Stimulated activated CD8-positive, alpha-beta memory T cell treated with anti-CD3 and anti-CD28 coated beads, Interleukin-4, amount 100 ng/mL, for 24 hours (primary cell): ENCODE results near the gene TRIM17.

Experiments used
- DNase-seq: peaks from one replicate; pipeline ENCODE4 v3.0.0-alpha.2; 2020; ENCODE audit warnings: low read depth

Gene TRIM17

GRCh38 chr1:228366866-228367741, 49.6 kb downstream of the TRIM17 start:
- DNase-seq = no peak

DNA sequence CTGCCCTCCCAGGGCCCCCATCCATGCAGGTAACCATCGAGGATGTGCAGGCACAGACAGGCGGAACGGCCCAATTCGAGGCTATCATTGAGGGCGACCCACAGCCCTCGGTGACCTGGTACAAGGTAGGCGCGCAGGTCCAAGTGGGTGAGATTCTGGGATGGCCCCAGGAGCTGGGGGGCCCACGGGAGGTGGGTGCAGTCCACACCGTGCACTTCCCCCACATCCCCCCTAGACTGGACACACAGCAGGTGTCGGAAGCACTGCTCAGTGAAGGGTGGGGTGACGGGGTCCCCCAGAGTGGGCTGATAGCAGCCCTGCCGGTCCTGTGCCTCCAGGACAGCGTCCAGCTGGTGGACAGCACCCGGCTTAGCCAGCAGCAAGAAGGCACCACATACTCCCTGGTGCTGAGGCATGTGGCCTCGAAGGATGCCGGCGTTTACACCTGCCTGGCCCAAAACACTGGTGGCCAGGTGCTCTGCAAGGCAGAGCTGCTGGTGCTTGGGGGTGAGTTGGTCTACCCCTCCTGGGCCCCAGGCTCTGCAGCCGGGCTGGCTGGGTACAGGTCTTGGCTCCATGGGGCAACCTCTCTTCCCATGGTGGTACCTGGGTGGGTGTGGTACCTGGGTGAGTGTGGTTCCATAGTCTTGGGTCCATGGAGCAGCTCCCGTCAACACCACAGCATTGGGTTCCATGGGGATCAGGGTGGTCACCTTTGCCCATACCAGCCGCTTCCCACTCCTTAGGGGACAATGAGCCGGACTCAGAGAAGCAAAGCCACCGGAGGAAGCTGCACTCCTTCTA, 50.4 kb downstream of the TRIM17 start:
- DNase-seq = no peak

DNA sequence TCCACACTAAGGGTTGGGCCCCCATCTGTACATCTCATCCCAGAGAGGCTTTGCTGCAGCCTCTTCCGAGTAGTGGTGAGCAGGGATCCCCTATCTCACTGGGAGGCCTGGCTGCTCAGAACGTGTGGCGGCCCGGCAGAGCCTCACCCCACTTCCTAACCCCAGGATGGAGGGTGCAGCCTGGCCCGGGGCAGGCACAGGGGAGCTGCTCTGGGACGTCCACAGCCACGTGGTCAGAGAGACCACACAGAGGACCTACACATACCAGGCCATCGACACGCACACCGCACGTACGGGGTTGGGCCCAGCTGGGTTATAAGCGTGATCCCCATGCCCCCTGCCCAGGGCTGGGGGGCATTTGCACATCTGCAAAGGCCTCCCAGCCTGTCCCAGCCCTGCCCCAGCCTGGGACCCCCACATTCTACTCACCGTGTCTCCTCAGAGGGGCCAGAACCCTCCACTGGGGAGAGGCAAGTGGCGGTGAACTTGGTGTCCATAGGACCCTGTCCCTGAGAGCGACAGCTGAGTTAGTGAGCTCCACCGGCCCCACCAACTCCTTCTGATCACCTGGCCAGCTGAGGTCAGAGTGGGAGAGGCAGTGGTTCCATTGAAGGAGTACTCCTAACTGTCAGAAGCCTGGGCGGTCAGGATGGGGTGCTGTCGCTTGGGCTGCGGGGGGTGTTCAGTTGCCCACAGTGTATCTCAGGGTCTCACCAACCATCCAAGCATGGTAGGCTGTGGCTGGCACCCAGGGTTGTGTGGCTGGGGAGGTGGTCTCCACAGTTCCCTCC, 51.2 kb downstream of the TRIM17 start:
- no peak for DNase-seq

DNA sequence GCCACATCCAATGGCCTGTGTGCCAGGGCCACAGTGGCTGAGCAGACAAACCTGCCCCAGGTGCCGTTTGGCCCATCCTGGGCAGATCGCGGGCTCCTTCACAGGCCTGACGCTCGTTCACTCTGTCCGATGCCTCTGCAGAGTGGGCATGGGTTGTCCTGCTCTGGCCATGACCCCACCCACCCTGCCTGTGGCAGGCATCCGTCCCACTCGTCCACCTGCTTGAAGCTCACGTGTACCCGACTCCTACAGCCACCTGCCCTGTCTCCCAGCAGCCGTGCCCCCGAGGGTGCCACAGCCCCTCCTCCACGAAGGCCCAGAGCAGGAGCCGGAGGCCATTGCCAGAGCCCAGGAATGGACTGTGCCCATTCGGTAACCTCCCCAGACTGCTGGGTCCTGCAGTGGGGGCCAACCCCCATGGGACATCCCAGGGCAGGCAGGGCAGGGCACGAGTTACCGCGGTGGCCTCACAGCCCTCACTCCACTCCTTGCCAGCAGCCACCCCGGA, 51.9 kb downstream of the TRIM17 start:
- DNase-seq = no peak

GRCh38 chr1:228364068-228364705, 52.5 kb downstream of the TRIM17 start:
- no peak for DNase-seq

- DNase-seq = no peak
Measured at GRCh38 chr1:228363686-228364067, 53.0 kb downstream of the TRIM17 start.

DNA sequence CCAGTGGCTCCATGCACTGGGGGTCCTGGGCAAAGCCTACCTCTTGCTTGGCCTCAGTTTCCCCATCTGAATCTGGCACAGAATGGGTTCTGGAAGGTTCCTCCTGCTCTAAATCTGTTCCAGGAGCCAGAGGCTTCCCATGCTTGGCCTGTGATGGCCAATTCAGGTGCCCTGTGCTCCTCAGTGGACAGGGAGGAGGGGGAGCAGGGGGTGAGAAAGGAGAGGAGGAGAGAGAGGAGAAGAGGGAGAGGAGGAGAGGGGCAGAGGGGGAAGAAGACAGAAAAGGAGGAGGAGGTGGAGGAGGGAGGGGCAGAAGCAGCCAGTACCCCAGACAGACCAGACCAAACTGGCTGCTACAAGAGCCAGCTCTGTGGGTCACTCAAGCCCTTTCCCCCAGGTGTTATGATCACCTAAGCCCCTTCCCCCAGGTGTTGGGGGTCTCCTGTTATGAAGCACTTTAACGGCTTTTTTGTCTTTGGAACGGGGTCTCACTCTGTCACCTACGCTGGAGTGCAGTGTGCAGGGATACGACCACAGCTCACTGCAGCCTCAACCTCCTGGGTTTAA, 53.7 kb downstream of the TRIM17 start:
- DNase-seq = no peak

DNA sequence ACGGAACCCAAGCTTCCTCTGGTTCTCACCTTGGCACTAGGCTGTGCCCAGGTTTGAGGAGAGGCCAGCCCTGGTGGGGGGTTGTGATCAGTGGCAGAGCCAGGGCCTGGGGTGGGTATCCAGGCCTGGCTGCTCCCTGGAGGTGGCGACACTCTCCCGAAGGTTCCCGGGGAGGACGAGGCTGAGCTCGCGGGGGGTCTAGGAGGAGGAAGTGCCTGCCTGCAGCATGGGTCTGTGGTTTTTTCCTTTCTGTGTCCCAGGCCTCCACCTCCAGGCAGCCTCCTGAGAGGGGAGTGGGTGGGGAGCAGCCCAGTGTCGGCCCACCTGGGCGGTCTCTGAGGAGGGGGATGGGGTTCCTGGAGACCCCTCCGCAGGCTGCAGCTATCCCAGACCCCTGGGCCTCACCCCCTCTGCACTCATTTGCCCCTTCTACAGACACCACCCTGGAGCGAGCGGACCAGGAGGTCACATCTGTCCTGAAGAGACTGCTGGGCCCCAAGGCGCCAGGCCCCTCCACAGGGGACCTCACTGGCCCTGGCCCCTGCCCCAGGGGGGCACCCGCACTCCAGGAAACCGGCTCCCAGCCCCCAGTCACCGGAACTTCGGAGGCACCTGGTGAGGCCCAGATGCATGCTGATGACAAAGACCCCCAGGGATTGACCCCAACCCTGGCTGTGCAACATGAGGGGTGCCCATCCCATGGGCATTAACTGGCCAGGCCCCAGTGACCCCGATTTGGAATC, 54.3 kb downstream of the TRIM17 start:
- no peak for DNase-seq

DNA sequence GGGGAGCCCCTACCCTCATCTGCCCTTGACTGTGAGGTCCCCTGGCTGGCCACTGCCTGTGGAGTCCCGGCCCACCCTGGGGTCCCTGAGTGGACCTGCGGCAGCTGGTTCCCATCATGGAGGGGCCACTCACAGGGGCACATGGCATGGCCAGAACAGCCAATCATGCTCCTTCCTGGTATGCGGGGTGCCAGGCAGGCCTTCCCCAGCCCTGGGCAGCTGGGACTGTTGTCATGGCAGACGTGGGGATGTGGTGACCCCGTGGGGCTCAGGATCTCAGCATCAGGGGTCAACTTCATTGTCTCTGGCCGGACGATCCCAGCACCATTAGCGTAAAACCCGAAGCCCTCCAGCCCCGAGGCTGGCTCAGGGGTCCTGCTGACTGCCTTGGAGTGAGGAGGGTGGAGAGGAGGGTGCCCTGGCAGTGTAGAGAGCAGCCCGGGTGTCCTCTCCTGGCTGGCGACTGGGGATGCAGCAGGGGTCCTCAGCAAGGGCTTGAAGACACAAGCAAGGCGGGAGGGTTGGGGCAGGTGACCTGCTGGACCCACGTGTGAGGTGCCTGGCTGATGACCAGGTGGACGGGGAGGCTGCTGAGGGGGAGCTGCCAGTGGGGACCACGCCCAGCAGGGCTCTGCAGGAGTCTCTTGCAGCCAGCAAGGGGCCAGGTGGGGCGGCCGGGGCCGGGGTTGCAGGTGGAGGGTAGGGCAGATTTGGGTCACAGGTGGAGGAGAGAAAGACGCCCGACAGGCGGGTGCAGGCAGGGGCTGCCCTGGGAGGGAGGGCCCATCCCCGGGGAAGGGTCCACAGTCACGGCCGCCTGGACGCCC, 55.1 kb downstream of the TRIM17 start:
- no peak for DNase-seq

DNA sequence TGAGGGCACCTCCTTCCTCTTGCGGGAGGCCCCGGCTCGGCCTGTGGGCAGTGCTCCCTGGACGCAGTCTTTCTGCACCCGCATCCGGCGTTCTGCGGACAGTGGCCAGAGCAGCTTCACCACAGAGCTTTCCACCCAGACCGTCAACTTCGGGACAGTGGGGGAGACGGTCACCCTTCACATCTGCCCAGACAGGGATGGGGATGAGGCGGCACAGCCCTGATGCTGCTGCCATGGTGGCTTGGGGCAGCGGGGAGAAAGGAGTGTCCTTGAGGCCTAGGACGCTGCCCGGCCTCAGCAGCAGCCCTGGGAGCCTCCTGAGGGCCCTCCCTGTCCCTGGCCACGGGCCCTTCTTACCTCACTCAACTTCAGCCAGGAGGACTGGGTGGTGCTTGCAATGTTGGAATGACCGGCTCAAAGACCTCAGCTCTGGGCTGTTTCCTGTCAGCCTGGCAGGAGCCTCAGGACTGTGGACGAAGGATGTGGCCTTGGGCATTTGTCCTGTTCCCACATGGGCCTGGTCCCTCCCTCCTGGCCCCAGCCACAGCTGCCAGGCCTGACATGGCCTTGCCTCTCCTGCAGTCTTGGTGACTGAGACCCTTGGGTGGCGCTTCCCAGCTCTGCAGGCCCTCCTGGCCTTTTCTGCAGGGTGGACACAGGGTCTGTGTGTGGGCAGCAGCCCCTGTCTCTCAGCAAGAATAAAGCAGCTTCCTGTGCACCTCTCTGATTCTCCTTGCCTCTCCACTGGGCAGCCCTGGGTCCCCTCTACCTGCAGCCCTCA, 55.9 kb downstream of the TRIM17 start:
- no peak for DNase-seq

- no peak for DNase-seq
Measured at GRCh38 chr1:228359613-228360532, 56.8 kb downstream of the TRIM17 start.

GRCh38 chr1:228358764-228359612, 57.7 kb downstream of the TRIM17 start:
- DNase-seq = no peak

DNA sequence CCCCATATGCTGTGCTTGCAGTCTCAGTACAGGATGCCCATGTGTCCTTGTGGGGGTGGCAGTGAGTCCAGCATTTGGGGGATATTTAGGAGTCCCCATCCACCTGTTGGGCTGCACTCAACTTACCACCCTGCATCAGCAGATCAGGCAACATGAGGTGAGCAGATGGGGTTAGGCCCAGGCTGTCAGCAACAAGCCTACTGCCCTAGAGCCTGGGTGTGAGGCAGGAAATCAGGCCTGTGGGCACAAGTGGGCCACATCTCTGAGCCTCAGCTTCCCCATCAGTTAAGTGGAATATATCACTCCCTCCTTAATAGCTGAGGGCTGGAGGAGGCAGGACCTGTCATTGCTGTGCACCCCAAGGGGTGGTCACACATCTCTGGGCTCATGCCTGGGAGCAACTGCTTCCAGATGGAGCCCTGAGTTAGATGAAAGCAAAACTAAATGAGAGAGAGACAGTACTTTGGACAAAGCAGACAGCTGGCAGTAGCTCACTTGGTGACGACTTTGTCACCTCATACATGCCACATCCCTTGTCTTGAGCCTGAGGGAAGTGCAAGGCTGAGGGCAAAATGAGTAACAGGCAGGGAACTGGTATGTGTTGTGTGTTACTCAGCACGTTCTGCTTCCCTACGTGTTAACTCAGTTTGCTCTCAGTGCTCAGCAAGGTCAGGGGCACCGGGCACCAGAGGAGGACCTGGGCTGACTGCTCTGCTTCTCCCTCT, 58.5 kb downstream of the TRIM17 start:
- DNase-seq = no peak
